Measurements from ENCODE around the gene BNC1.

DNA sequence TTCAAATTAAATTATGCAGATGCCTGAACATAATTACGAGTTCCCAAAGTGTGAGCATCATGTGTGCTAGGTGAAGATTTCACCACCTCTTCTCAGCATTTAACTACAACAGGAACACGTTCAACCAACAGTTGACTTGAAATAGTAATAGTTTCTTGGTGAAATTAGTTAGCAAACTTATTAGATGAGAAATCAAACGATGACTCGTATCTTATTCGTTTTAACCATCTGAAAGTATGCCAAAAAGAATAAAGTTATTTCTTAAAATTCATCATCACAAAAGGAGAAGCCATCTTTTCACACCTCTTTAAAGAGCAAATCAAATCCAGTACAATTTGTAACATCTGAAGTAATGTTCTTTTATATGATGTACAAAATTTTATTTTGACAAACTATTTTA lies 2.3 kb downstream of the BNC1 start:
- TF ChIP-seq, protein P1, sequence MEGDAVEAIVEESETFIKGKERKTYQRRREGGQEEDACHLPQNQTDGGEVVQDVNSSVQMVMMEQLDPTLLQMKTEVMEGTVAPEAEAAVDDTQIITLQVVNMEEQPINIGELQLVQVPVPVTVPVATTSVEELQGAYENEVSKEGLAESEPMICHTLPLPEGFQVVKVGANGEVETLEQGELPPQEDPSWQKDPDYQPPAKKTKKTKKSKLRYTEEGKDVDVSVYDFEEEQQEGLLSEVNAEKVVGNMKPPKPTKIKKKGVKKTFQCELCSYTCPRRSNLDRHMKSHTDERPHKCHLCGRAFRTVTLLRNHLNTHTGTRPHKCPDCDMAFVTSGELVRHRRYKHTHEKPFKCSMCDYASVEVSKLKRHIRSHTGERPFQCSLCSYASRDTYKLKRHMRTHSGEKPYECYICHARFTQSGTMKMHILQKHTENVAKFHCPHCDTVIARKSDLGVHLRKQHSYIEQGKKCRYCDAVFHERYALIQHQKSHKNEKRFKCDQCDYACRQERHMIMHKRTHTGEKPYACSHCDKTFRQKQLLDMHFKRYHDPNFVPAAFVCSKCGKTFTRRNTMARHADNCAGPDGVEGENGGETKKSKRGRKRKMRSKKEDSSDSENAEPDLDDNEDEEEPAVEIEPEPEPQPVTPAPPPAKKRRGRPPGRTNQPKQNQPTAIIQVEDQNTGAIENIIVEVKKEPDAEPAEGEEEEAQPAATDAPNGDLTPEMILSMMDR (IDR thresholded peaks at IDR 0.05), result no peak
- TF ChIP-seq ZFX (IDR thresholded peaks at IDR 0.05; ENCODE audit: borderline replicate concordance), result no peak
